GM19324 (cell line): ENCODE measurements around the gene PLAAT5.
"Not testable (repeated sequence)": the region's sequence is repeated elsewhere in the genome, so short reads cannot be mapped to it uniquely, and the experiment has no call there.

ENCODE experiments used
- ATAC-seq: cut with Tn5 transposase; IDR thresholded peaks from one replicate; pipeline ENCODE4 v1.9.1; 2021; ENCODE audit warnings: mild to moderate bottlenecking, moderate library complexity; ENCODE audit not compliant: unreplicated experiment, low FRiP score

The PLAAT5 gene, protein sequence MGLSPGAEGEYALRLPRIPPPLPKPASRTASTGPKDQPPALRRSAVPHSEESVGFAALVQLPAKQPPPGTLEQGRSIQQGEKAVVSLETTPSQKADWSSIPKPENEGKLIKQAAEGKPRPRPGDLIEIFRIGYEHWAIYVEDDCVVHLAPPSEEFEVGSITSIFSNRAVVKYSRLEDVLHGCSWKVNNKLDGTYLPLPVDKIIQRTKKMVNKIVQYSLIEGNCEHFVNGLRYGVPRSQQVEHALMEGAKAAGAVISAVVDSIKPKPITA

DNA sequence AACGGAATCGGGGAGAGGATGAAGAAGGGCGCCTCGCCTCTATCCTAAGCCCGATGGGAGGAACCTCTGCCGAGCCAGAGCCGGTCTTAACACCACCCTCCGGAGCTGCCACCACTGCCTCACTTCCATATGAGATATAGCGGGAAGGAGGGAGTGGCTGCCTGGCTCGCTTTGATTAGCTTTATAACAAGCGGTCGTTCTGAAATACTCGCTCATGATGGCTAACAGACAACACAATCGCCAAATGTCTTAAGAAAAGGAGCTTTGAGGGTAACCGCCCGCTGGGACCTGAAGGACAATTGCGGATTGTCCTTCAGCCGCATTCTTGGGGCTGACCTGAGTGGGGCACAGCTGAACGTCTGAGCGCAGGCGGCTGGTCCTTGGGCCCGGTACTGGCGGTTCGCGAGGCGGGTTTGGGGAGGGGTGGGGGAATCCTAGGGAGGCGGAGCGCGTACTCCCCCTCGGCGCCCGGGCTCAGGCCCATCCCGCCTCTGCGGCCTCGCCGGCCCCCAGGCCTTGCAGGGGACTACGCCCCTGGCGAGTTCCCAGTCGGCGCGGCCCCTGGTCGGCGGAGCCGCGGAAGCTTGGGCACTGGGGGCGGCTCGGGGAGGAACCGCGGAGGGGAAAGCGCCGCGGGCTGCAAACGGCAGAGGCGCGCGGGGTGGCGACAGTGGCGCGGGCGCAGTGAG is at the start of gene PLAAT5:
TSS of gene PLAAT5 (minus strand) at position 617 of the 689 bp plus-strand sequence. CDS start at position 484, 133 bp downstream.
- no peak for ATAC-seq

DNA sequence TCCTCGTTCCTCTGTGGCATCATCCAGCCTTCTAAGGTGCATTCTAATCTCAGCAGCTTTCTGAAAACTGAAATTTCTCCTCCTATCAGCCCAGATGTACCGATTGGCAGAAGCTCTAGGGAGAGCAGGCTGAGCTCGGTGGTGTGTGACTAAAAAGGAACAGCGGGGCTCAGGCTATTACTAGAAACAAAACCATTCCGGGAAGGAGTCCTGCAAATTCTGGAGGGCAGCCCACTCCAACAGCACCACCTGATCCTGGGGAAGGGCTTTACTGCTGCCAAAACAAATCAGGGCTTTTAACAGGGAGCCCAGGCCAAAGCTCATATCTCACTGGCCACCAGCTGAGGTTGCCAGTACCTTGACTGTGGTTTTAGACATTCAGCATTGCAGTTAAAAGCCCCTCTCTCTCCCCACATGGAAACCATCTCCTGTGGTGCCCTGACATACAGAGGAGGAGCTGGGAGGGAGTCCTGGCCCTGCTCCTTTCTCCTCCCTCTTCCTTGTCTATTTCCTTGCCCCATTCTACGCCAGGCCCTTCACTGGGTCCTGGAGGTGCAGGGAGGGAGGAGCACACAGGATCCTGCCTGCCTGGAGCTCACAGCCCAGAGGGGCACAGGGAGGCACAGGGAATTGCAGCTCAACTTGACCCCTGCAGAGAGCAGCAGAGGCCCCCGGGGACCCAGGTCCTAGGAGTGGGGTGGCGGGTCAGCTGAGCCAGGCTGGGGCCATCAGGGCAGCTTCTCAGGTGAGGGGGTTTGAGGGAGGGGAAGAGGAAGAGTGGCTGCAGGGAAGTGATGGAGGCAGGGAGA is 46.5 kb upstream of the PLAAT5 start:
- no peak for ATAC-seq

DNA sequence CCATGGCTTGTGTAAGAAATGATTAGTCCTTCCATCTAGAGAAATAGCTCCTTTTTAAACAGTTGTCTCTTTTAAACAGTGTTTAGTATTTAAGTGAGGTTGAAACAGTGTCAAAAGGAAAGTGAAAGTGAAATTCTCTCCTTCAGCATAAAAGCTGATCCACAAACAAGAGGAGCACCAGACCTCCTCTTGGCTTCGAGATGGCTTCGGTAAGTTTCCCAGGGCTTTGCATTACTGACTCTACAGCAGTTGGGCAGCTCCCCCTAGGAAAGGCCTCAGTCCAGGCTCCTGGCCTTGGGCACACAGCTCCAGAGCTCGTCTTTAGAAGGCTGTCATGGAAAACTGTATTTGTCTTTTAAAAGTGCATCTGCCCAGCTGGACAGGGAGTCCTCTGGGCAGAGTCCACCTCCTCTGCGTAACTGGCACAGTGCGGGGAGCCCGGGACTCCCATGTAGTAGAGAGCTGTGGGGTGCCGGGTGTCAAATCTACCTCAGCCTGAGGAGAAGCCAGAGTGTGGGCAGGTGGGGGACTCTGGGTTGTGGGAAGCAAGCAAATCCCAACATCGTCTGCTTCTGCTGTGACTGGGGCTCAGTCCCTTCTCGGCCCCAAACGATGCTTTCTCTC is 45.8 kb upstream of the PLAAT5 start, which contains the start of gene PLAAT4:
TSS of gene PLAAT4 (plus strand) at position 140 of the 624 bp plus-strand sequence. CDS start at position 201, 61 bp downstream.
- no peak for ATAC-seq

DNA sequence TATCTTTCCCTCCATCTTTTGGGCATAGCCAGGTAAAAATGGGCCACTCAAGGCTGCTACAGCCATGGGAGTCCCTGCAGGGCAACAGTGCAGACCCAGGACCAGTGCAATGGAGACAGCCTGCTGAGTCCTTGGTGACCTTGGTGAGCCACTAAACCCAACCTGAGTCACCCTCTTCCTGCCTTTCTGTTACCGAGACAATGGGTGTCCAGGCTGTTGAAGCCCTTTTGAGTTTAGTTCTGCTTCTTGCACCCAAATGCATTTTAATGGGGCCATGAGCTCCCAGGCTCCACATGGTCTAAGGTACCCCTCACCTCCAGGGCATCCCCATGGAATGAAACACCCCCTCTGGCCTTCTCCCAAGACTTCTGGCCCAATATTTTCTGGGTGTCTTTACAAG is 44.8 kb upstream of the PLAAT5 start:
- ATAC-seq, result no peak

DNA sequence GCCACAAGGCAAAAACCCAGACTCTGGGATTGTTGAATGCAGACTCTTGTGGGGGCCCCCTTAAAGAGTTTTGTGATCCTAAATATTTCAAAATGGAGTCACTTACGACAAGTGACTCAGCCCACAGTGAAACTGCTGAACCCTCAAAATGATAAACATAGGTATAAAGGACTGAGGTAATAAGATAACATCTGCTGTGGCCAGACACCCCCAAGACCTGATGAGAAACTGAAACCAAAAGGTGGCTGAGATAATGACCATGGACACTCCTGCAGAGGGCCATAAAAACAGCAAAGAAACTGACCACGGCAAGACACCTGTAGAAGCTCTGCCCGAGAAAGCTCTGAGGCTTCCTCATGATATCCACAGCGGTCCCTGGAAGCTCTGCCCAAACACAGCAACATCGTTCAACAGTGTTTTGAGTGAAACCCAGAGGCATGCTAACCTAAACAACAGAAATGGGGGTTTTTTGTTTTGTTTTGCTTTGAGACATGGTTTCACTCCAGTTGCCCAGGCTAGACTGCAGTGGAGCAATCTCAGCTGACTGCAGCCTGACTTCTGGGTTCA is 44.0 kb upstream of the PLAAT5 start:
- ATAC-seq, result peak; percentile 38

DNA sequence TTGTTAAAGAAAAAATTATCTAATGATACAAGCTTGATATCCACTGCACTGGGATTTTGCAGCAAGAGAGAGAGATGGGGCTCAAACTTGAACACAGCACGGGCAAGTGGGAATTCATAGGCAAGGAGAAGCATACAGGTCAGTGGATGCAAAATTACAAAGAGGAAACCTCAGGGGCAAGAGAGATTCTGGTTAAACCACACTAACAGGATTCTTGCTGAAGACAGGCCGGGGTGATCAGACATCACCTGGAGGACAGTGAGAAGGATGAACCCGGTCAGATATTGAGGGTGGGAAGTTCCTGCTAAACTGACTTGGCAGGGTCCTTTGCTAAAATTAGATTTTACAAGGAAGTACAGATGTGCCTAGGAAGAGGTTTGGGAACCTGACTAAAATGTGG is 43.1 kb upstream of the PLAAT5 start:
- ATAC-seq, result no peak

DNA sequence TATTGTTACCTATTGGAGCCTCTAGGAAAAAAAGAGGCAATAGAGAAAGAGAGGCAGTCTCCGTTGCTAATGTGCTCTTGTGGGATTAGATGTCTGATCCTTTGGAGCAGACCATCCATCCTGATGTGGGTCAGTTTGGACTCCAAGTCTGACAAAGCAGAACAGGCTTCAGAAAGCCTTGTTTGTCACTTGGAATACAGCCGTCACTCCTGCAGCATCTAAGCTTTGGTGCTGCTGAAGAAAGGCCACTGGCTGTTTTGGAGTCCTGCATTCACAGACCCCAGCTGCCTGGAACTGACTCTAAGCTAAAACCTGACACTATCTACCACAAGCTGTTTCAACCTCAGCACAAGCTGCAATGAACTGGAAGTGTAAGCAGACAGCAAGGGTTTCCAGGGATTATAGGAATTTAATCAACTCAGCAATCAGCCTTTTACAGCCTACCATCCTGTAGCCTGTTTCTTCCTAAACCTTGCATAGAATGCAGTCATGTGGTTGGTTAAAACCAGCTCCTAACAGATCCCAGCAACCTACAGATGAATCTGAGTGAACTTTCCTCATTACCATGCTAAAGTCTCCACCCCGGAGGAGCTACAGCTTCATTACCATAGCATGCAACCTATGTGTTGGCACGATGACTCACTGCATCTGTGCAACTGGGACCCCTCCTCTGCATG is 42.0 kb upstream of the PLAAT5 start:
- no peak for ATAC-seq

DNA sequence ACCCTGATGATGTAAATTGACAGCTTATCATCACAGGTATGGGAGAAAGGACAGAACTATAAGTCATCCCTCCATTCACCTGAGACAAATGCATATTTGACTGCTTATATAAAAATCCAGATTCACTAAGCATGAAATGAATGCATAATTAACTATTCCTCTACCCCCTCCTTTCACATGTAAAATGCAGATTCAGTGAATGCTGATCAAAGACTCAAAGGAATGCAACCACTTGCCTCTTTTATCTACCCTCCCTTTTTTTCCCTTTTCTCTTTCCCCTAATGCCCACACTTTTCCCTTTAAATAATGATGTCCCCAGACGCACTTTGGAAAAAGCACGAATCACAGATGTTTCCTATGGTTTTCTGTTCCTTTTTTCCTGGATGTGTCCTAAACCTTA is 41.1 kb upstream of the PLAAT5 start:
- no peak for ATAC-seq

DNA sequence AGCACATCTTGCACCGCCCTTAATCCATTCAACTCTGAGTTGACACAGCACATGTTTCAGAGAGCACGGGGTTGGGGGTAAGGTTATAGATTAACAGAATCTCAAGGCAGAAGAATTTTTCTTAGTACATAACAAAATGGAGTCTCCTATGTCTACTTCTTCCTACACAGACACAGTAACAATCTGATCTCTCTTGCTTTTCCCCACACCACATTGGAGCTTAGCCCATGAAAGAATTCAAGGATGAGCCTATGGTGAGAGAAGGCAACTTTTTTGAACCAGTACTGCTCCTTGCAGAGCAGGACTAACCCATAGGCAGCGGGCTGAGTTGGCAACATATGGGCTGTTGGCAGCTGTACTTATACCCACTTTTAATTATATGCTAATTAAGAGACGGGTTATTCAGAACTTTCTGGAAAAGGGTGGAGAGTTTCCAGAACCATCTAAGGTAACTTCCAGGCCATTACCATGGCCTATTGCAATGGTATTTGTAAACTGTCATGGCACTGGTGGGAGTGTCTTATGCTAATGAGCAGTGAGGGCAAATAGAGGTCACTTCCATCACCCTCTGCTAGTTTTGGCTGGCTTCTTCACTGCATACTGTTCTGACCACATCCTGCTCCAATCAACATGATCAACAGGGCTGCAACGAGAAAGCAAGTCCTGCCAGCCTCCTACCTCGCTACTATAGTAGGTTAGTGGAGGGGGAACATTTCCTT is 40.3 kb upstream of the PLAAT5 start:
- ATAC-seq, result peak; percentile 54

DNA sequence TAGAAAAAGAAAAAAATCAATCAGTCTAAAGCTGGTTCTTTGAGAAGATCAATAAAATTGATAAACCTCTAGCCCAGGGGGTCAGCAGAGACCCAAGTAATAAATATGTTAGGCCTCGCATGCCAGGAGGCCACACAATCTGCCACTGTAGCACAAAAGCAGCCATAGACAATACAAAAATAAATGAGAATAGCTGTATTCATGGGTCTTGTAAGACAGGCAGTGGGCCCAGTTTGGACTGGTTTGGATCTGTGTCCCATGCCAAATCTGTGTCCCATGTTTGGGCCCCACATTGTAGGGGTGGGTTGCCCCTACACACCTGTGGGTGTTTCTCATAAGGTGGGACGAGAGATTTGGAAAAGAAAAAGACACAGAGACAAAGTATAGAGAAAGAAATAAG is 39.1 kb upstream of the PLAAT5 start:
- ATAC-seq, result no peak

DNA sequence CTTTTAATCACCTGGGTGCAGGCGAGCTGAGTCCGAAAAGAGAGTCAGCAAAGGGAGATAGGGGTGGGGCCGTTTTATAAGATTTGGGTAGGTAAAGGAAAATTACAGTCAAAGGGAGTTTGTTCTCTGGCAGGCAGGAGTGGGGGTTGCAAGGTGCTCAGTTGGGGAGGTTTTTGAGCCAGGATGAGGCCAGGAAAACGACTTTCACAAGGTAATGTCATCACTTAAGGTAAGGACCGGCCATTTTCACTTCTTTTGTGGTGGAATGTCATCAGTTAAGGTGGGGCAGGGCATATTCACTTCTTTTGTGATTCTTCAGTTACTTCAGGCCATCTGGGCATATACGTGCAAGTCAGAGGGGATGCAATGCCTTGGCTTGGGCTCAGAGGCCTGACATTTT is 38.4 kb upstream of the PLAAT5 start:
- ATAC-seq, result not testable (repeated sequence)

DNA sequence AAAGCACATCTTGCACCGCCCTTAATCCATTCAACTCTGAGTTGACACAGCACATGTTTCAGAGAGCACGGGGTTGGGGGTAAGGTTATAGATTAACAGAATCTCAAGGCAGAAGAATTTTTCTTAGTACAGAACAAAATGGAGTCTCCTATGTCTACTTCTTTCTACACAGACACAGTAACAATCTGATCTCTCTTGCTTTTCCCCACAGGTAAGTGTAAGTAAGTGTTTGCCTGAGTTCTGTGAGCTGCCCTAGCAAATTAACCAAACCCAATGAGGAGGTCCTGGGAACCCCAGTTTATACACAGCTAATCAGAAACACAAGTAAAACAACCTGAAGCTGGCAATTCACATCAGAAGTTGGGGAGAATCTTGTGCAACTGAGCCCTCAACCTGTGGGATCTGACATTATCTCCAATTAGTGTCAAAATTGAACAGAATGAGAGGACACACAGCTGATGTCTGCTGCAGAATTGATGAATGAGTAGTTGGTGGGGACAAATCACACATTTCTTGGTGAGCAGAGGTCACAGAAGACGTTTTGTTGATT is 37.8 kb upstream of the PLAAT5 start:
- ATAC-seq, result not testable (repeated sequence)

DNA sequence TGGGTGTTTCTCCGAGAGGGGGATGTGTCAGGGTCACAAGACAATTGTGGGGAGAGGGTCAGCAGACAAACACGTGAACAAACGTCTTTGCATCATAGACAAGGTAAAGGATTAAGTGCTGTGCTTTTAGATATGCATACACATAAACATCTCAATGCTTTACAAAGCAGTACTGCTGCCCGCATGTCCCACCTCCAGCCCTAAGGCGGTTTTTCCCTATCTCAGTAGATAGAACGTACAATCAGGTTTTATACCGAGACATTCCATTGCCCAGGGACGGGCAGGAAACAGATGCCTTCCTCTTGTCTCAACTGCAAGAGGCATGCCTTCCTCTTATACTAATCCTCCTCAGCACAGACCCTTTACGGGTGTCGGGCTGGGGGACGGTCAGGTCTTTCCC is 37.2 kb upstream of the PLAAT5 start:
- ATAC-seq, result not testable (repeated sequence)

DNA sequence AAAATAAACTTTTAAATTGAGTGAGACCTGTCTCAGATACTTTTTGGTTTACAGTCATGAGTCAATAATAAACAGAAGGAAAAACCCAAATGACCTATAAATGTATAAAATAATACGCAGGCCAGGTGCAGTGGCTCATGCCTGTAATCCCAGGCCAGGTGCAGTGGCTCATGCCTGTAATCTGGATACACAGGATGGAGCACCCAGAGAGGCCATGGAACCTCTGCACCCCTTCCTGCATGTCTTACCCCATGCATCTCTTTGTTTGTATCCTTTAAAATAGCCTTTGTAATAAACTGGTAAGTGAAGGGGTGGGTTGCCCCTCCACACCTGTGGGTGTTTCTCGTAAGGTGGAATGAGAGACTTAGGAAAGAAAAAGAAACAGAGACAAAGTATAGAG is 36.7 kb upstream of the PLAAT5 start:
- no peak for ATAC-seq

DNA sequence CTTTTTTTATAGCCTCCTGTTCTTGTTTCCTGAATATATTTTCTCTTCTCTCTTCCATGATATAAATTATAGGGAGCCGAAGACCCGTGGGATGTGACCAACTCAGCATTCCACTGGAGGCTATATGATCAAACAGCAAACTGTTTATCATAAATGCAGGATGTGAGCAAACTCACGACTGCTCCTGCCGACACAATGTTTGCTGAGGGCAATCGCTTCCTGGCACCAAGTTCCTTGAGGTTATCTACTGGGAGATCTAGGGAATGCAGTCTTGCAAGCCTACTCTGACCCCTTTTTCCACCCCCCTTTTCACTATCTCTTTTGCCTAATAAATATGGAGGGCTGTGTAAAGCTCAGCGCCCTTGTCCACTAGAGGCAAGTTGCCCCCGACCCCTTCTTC is 32.2 kb upstream of the PLAAT5 start:
- ATAC-seq, result no peak

DNA sequence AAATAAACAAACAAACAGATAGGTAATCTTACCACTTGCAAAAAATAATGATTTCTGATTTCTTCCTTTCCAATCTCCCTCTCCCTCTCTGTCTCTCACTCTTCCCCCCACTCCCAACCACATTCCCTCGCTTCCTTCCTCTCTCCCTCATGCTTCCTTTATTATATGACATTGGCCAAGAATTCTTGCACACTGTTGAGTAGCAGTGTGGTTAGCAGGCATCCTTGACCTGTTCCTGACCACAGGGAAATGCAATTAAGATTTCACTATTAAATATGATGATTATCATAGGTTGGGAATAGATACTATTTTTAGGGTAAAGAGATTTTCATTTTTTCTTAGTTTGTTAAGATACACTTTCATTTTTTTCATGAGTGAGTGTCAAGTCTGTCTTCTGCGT is 30.9 kb upstream of the PLAAT5 start:
- ATAC-seq, result no peak

DNA sequence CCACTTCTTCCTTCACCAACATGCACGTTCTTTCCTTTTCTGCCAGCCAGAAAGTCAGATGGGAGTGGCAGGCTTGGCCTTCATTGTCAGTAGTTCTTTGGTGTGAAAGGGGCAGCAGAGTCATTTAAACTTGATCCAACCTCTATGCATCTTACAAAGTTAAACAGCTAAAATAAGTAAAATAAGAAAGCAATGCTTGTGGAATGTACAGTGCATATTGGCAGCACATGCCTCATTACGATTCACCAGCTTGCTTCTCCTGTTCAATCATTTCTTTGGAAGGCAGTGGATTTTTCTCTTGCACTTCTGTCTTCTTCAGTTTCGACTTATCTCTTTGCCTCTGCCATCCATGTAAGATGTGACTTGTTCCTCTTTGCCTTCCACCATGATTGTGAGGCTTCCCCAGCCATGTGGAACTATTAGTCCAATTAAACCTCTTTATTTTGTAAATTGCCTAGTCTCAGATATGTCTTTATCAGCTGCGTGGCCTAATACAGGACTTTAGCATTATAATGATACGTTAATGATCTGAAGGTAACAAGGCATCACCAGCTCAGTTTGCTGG is 29.7 kb upstream of the PLAAT5 start:
- no peak for ATAC-seq

DNA sequence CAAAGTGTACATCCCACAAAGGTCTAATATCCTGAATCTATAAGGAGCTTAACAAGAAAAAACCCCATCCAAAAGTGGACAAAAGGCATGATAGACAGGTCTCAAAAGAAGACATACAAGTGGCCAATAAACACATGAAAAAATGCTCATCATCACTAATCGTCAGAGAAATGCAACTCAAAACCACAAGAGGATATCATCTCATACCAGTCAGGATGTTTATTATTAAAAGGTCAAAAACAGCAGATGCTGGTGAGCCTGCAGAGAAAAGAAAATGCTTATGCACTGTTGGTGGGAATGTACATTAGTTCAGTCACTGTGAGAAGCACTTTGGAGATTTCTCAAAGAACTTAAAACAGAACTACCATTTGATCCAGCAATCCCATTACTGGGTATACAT is 27.6 kb upstream of the PLAAT5 start:
- no peak for ATAC-seq

DNA sequence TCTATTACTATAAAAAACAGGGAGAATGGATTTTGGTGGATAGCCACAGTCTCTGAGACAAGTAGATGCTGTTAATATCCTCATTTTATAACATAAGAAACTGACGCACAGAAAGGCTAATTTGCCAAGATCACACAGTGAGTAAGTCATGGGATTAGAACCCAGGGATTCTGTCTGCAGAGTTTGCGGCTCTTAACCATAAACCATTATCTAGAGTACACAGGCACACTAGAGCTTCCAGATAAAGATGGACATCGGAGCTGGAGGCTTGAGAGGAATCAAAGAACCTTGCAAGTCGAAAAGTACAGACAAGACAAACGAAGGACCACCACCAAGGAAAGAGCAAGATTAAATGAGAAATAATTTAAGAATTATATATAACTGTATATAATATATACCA is 26.2 kb upstream of the PLAAT5 start:
- ATAC-seq, result no peak
